SKM-1 treated with dmso at 0.1 percent for 144 hours (cell line): Measurements from ENCODE around the gene RGS7.
"Not testable (repeated sequence)": the region's sequence is repeated elsewhere in the genome, so short reads cannot be mapped to it uniquely, and the experiment has no call there.

Experiments used
- DNase-seq: peaks from one replicate; lab custom pipeline; 2025; ENCODE audit not compliant: unreplicated experiment; lab: John Stamatoyannopoulos, UW

Gene RGS7

GRCh38 chr1:241215203-241215602, 141.8 kb downstream of the RGS7 start:
- no peak for DNase-seq

- no peak for DNase-seq
These were observed 143.9 kb downstream of the RGS7 start for GRCh38 chr1:241213139-241213538.

- no peak for DNase-seq
These were observed 144.4 kb downstream of the RGS7 start for GRCh38 chr1:241212628-241213027.

- DNase-seq = no peak
These were observed 148.1 kb downstream of the RGS7 start for GRCh38 chr1:241208910-241209379.

GRCh38 chr1:241203817-241204216, 153.2 kb downstream of the RGS7 start:
- DNase-seq = no peak

GRCh38 chr1:241202401-241202800, 154.6 kb downstream of the RGS7 start:
- no peak for DNase-seq

GRCh38 chr1:241186716-241187115, 170.3 kb downstream of the RGS7 start:
- no peak for DNase-seq

- DNase-seq = no peak
These were observed 175.0 kb downstream of the RGS7 start for GRCh38 chr1:241181971-241182370.

GRCh38 chr1:241181471-241181870, 175.5 kb downstream of the RGS7 start:
- DNase-seq = no peak

GRCh38 chr1:241180569-241180968, 176.4 kb downstream of the RGS7 start:
- no peak for DNase-seq

GRCh38 chr1:241177660-241178059, 179.3 kb downstream of the RGS7 start:
- no peak for DNase-seq

- no peak for DNase-seq
These were observed 184.5 kb downstream of the RGS7 start for GRCh38 chr1:241172486-241172885.

GRCh38 chr1:241171991-241172390, 185.0 kb downstream of the RGS7 start:
- no peak for DNase-seq

- no peak for DNase-seq
These were observed 189.8 kb downstream of the RGS7 start for GRCh38 chr1:241167121-241167630.

GRCh38 chr1:241166625-241167024, 190.4 kb downstream of the RGS7 start:
- no peak for DNase-seq

- not testable (repeated sequence) for DNase-seq
These were observed 191.7 kb downstream of the RGS7 start for GRCh38 chr1:241165256-241165655.

- no peak for DNase-seq
These were observed 193.6 kb downstream of the RGS7 start for GRCh38 chr1:241163363-241163762.

GRCh38 chr1:241161188-241161689, 195.8 kb downstream of the RGS7 start:
- no peak for DNase-seq

GRCh38 chr1:241157435-241157834, 199.6 kb downstream of the RGS7 start:
- DNase-seq = no peak

GRCh38 chr1:241156231-241156965, 200.6 kb downstream of the RGS7 start:
- no peak for DNase-seq

- DNase-seq = no peak
These were observed 211.1 kb downstream of the RGS7 start for GRCh38 chr1:241145881-241146280.

- no peak for DNase-seq
These were observed 213.1 kb downstream of the RGS7 start for GRCh38 chr1:241143765-241144442.
